Glutamatergic neuron (in vitro differentiated cells): ENCODE data around the gene MPC1L. TPM values are rescaled to one million over a fixed set of nuclear protein-coding genes. Genes with fewer than 3 reads are reported as not detected.

ENCODE experiments used
- DNase-seq: peaks from one replicate; pipeline ENCODE4 v3.0.0; 2022
- H3K27ac Mint-ChIP-seq: one replicate; pipeline ENCODE4 v1.8.0; 2020; ENCODE audit warnings: mild to moderate bottlenecking, mixed read lengths, inconsistent platforms; ENCODE audit not compliant: unreplicated experiment
- H3K27me3 Mint-ChIP-seq: one replicate; pipeline ENCODE4 v1.8.0; 2020; ENCODE audit warnings: mild to moderate bottlenecking, moderate library complexity, mixed read lengths, inconsistent platforms; ENCODE audit not compliant: unreplicated experiment
- H3K36me3 Mint-ChIP-seq: one replicate; pipeline ENCODE4 v1.8.0; 2020; ENCODE audit warnings: mild to moderate bottlenecking, mixed read lengths, inconsistent platforms; ENCODE audit not compliant: unreplicated experiment
- H3K4me1 Mint-ChIP-seq: one replicate; pipeline ENCODE4 v1.8.0; 2020; ENCODE audit warnings: mild to moderate bottlenecking, low read depth, mixed read lengths, inconsistent platforms; ENCODE audit not compliant: unreplicated experiment
- H3K4me3 Mint-ChIP-seq: one replicate; pipeline ENCODE4 v1.8.0; 2020; ENCODE audit warnings: mild to moderate bottlenecking, mixed read lengths, inconsistent platforms; ENCODE audit not compliant: unreplicated experiment
- H3K9me3 Mint-ChIP-seq: one replicate; pipeline ENCODE4 v1.8.0; 2020; ENCODE audit warnings: mild to moderate bottlenecking, moderate library complexity, mixed read lengths, inconsistent platforms; ENCODE audit not compliant: unreplicated experiment
- CTCF ChIP-seq: fragments of 200-600 bp; sonication (generic); IDR thresholded peaks from one replicate; pipeline ENCODE4 v1.5.0; 2021; ENCODE audit not compliant: partially characterized antibody, unreplicated experiment
- total RNA-seq: library from RNA; stranded (reverse); fragmentation: NEBNext Ultra II Directional; extraction: Animal tissue kit (Norgen Biotek cat#: 25700); gene quantifications from one replicate; pipeline ENCODE4 v1.2.1, GENCODE V29; 2021; ENCODE audit not compliant: unreplicated experiment

The MPC1L gene
- total RNA-seq, 1 donor from 2014 or later: not detected

- H3K9me3 Mint-ChIP-seq: no peaks in the 10 kb centered on the region
- H3K27me3 Mint-ChIP-seq: no peaks in the 10 kb centered on the region
- no peak overlapping the region for H3K4me3 Mint-ChIP-seq
- no peak overlapping the region for H3K27ac Mint-ChIP-seq
- no peak for DNase-seq
- no peaks in the 10 kb centered on the region for H3K4me1 Mint-ChIP-seq
- no peaks in the 10 kb centered on the region for H3K36me3 Mint-ChIP-seq
- no peak for TF ChIP-seq CTCF
Measured at GRCh38 chrX:40615976-40616375, 7.3 kb upstream of the MPC1L start.

GRCh38 chrX:40617566-40617965, 5.7 kb upstream of the MPC1L start:
- peaks cover 1% of the 10 kb centered on the region for H3K9me3 Mint-ChIP-seq
- H3K36me3 Mint-ChIP-seq: no peaks in the 10 kb centered on the region
- DNase-seq: no peak
- no peak for TF ChIP-seq CTCF
- no peak overlapping the region for H3K4me3 Mint-ChIP-seq
- H3K27me3 Mint-ChIP-seq: no peaks in the 10 kb centered on the region
- no peak overlapping the region for H3K27ac Mint-ChIP-seq
- peaks cover 7% of the 10 kb centered on the region for H3K4me1 Mint-ChIP-seq

GRCh38 chrX:40622479-40623138, 619 bp upstream of the MPC1L start:
- peak; percentile 22 for DNase-seq
- Mint-ChIP-seq H3K27me3 (no peaks in the 10 kb centered on the region), H3K4me3 (no peak overlapping the region), H3K36me3 (no peaks in the 10 kb centered on the region), H3K9me3 (peaks cover 4% of the 10 kb centered on the region), H3K4me1 (peaks cover 10% of the 10 kb centered on the region), H3K27ac (no peak overlapping the region)
- TF ChIP-seq CTCF: no peak

- DNase-seq: no peak
- TF ChIP-seq CTCF: no peak
- H3K4me3 Mint-ChIP-seq: no peak overlapping the region
- no peaks in the 10 kb centered on the region for H3K27me3 Mint-ChIP-seq
- no peaks in the 10 kb centered on the region for H3K36me3 Mint-ChIP-seq
- H3K27ac Mint-ChIP-seq: no peak overlapping the region
- H3K4me1 Mint-ChIP-seq: peaks cover 10% of the 10 kb centered on the region
- H3K9me3 Mint-ChIP-seq: peaks cover 4% of the 10 kb centered on the region
Measured at GRCh38 chrX:40623665-40624064, 437 bp downstream of the MPC1L start.

GRCh38 chrX:40625294-40625693, 2.1 kb downstream of the MPC1L start:
- Mint-ChIP-seq H3K27me3 (no peaks in the 10 kb centered on the region), H3K4me3 (no peak overlapping the region), H3K36me3 (no peaks in the 10 kb centered on the region), H3K4me1 (peaks cover 10% of the 10 kb centered on the region), H3K27ac (no peak overlapping the region), H3K9me3 (peaks cover 4% of the 10 kb centered on the region)
- DNase-seq: no peak
- no peak for TF ChIP-seq CTCF
